ENCODE measurements around the gene GNG12.

DNA sequence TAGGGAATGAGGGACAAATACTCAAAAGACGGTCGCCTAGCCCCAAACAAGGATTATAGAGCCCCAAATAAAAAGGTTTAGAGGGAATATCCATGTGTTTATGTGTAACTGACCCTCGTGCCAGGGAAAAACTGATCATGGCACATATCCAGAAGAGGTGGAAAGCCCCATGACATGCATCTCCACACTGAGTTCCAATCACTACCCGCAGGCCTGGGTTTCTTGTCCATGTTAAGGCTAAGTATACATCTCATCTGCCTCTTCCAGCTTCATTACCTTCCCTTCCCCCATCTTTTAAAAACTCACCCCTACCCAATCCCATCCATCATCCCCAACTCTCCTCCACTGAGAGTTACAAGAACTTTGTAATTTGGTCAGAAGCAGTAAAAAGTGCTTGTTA lies 133.0 kb downstream of the GNG12 start:
- TF ChIP-seq, protein P1, sequence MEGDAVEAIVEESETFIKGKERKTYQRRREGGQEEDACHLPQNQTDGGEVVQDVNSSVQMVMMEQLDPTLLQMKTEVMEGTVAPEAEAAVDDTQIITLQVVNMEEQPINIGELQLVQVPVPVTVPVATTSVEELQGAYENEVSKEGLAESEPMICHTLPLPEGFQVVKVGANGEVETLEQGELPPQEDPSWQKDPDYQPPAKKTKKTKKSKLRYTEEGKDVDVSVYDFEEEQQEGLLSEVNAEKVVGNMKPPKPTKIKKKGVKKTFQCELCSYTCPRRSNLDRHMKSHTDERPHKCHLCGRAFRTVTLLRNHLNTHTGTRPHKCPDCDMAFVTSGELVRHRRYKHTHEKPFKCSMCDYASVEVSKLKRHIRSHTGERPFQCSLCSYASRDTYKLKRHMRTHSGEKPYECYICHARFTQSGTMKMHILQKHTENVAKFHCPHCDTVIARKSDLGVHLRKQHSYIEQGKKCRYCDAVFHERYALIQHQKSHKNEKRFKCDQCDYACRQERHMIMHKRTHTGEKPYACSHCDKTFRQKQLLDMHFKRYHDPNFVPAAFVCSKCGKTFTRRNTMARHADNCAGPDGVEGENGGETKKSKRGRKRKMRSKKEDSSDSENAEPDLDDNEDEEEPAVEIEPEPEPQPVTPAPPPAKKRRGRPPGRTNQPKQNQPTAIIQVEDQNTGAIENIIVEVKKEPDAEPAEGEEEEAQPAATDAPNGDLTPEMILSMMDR (optimal IDR thresholded peaks at IDR 0.05 in 1 of 3, IDR thresholded peaks at IDR 0.05 in 1 of 3, conservative IDR thresholded peaks at IDR 0.05 in 1 of 3; ENCODE audit: extremely low read depth in 1 of 3, insufficient read depth in 2 of 3, low read length in 3 of 3): no peak
- TF ChIP-seq EZH2 (IDR thresholded peaks at IDR 0.05; ENCODE audit: low read length): no peak

Measured in keratinocyte (primary cell).